HK-2 (cell line): ENCODE results near the gene PTGDS.
A peak's percentile ranks its signal among the peaks of the same experiment; 100 is the strongest.

ENCODE experiments used
- DNase-seq: peaks from one replicate; pipeline ENCODE4 v3.0.0-alpha.2; 2018; ENCODE audit not compliant: unreplicated experiment

PTGDS gene

GRCh38 chr9:136973618-136974617, 3.4 kb upstream of the PTGDS start:
- DNase-seq: no peak

- DNase-seq: no peak
Observed at GRCh38 chr9:136974817-136975535, 2.3 kb upstream of the PTGDS start.

- DNase-seq: no peak
Observed at GRCh38 chr9:136975644-136976043, 1.7 kb upstream of the PTGDS start.

- DNase-seq: peak; percentile 23
Observed at GRCh38 chr9:136977649-136978072, 357 bp downstream of the PTGDS start.

- DNase-seq: peak; percentile 69
Observed at GRCh38 chr9:136978073-136978864, 965 bp downstream of the PTGDS start.

- no peak for DNase-seq
Observed at GRCh38 chr9:136978865-136979544, 1.7 kb downstream of the PTGDS start.

- no peak for DNase-seq
Observed at GRCh38 chr9:136979769-136980587, 2.7 kb downstream of the PTGDS start.

- DNase-seq: no peak
Observed at GRCh38 chr9:136980669-136981478, 3.6 kb downstream of the PTGDS start.

- no peak for DNase-seq
Observed at GRCh38 chr9:136981588-136982231, 4.4 kb downstream of the PTGDS start.

GRCh38 chr9:136982232-136983051, 5.1 kb downstream of the PTGDS start, which contains the start of gene LCNL1:
LCNL1 (plus strand) TSS chr9:136982993; CDS start chr9:136983587, 594 bp downstream.
- no peak for DNase-seq

- no peak for DNase-seq
Observed at GRCh38 chr9:136983167-136983566, 5.9 kb downstream of the PTGDS start.

GRCh38 chr9:136983656-136984314, 6.5 kb downstream of the PTGDS start:
- DNase-seq: no peak

- DNase-seq: no peak
Observed at GRCh38 chr9:136984464-136985026, 7.2 kb downstream of the PTGDS start.

GRCh38 chr9:136985027-136985602, 7.8 kb downstream of the PTGDS start:
- no peak for DNase-seq

- no peak for DNase-seq
Observed at GRCh38 chr9:136985853-136986252, 8.5 kb downstream of the PTGDS start.

- no peak for DNase-seq
Observed at GRCh38 chr9:136988872-136989271, 11.6 kb downstream of the PTGDS start.
